HG03066 (cell line): Measurements from ENCODE around the gene ITGA2B.
"Not testable (repeated sequence)": the region's sequence is repeated elsewhere in the genome, so short reads cannot be mapped to it uniquely, and the experiment has no call there.

Source experiments
- ATAC-seq: cut with Tn5 transposase; IDR thresholded peaks from one replicate; pipeline ENCODE4 v1.9.1; 2021; ENCODE audit warnings: low read depth; ENCODE audit not compliant: unreplicated experiment

ITGA2B gene

GRCh38 chr17:44369414-44370023, 19.9 kb downstream of the ITGA2B start:
- ATAC-seq: not testable (repeated sequence)

GRCh38 chr17:44368391-44369243, 20.8 kb downstream of the ITGA2B start:
- ATAC-seq: not testable (repeated sequence)

- ATAC-seq: no peak
Observed at GRCh38 chr17:44367231-44367979, 22.0 kb downstream of the ITGA2B start.

GRCh38 chr17:44365051-44365450, 24.4 kb downstream of the ITGA2B start:
- not testable (repeated sequence) for ATAC-seq

GRCh38 chr17:44363613-44364159, 25.8 kb downstream of the ITGA2B start, which contains the start of gene FAM171A2:
Gene FAM171A2 (minus strand): TSS chr17:44363853. CDS start chr17:44363714, 139 bp downstream.
- ATAC-seq: no peak

GRCh38 chr17:44362949-44363612, 26.4 kb downstream of the ITGA2B start:
- ATAC-seq: no peak

- no peak for ATAC-seq
Observed at GRCh38 chr17:44362459-44362948, 26.9 kb downstream of the ITGA2B start.

- ATAC-seq: no peak
Observed at GRCh38 chr17:44361292-44362260, 27.9 kb downstream of the ITGA2B start.

- no peak for ATAC-seq
Observed at GRCh38 chr17:44360826-44361225, 28.6 kb downstream of the ITGA2B start.

GRCh38 chr17:44360144-44360533, 29.3 kb downstream of the ITGA2B start:
- ATAC-seq: no peak

- no peak for ATAC-seq
Observed at GRCh38 chr17:44359458-44360143, 29.8 kb downstream of the ITGA2B start.

- no peak for ATAC-seq
Observed at GRCh38 chr17:44359006-44359405, 30.4 kb downstream of the ITGA2B start.

GRCh38 chr17:44358066-44358465, 31.4 kb downstream of the ITGA2B start:
- no peak for ATAC-seq

- no peak for ATAC-seq
Observed at GRCh38 chr17:44356241-44356640, 33.2 kb downstream of the ITGA2B start.

- no peak for ATAC-seq
Observed at GRCh38 chr17:44355642-44356099, 33.8 kb downstream of the ITGA2B start.

GRCh38 chr17:44354582-44355561, 34.6 kb downstream of the ITGA2B start:
- no peak for ATAC-seq

- ATAC-seq: no peak
Observed at GRCh38 chr17:44353672-44354331, 35.6 kb downstream of the ITGA2B start.
